Fibroblast of lung (primary cell): ENCODE measurements around the gene SLC29A4.

Experiments used
- CTCF ChIP-seq, 2 donors: IDR thresholded peaks in 1 of 2; conservative IDR thresholded peaks in 1 of 2; 1 replicate in 1 of 2; 2 replicates in 1 of 2; pipeline ENCODE4 v1.5.1; 2011 to 2012; ENCODE audit warnings: low read length in 2 of 2, control low read depth in 1 of 2, inconsistent platforms in 1 of 2, low read depth in 1 of 2, mild to moderate bottlenecking in 1 of 2
- EZH2 ChIP-seq: IDR thresholded peaks from 2 replicates; pipeline ENCODE4 v1.5.1; 2012; ENCODE audit warnings: low read length, control low read depth, mild to moderate bottlenecking; ENCODE audit errors: missing control alignments

GRCh38 chr7:5339955-5340354 is 57.2 kb downstream of the SLC29A4 start:
- TF ChIP-seq CTCF (conservative IDR thresholded peaks at IDR 0.05 in 1 of 2, IDR thresholded peaks at IDR 0.05 in 1 of 2; ENCODE audit: low read depth in 1 of 2, low read length in 2 of 2) (no peak), EZH2 (no peak)
